WTC11 (cell line): ENCODE results near the gene ST6GALNAC5. TPM values are rescaled to one million over a fixed set of nuclear protein-coding genes. Genes with fewer than 3 reads are reported as not detected.

ENCODE experiments used
- ATAC-seq: fragments of 200-7000 bp; cut with Tn5 transposase; 2 replicates; pipeline ENCODE4 v1.10.0; 2021; ENCODE audit warnings: mild to moderate bottlenecking, moderate library complexity
- CTCF ChIA-PET: fragments of 300-600 bp; sonication (Branson Sonifier 250); formaldehyde crosslinking; loops from one replicate; lab custom pipeline; 2021; ENCODE audit warnings: antibody characterized with exemption; lab: Charles Lee
- POLR2A ChIA-PET: fragments of 350-600 bp; sonication (Branson Sonifier 250); formaldehyde crosslinking; loops from one replicate; lab custom pipeline; 2021; ENCODE audit warnings: antibody characterized with exemption; lab: Charles Lee
- DNase-seq: peaks from one replicate; pipeline ENCODE4 v3.0.0; 2021; ENCODE audit warnings: low spot score
- H3K27ac Mint-ChIP-seq: 2 replicates; pipeline ENCODE4 v1.8.0; 2021; ENCODE audit warnings: mixed read lengths
- H3K27me3 Mint-ChIP-seq: 2 replicates; pipeline ENCODE4 v1.8.0; 2021; ENCODE audit warnings: low read depth, mild to moderate bottlenecking, moderate library complexity, mixed read lengths
- H3K36me3 Mint-ChIP-seq: 2 replicates; pipeline ENCODE4 v1.8.0; 2021; ENCODE audit warnings: mixed read lengths
- H3K4me1 Mint-ChIP-seq: 2 replicates; pipeline ENCODE4 v1.8.0; 2022; ENCODE audit warnings: mixed read lengths
- H3K4me3 Mint-ChIP-seq: 2 replicates; pipeline ENCODE4 v1.8.0; 2021; ENCODE audit warnings: mild to moderate bottlenecking, moderate library complexity, mixed read lengths
- H3K9me3 Mint-ChIP-seq: 2 replicates; pipeline ENCODE4 v1.8.0; 2021; ENCODE audit warnings: mixed read lengths
- ARID4B ChIP-seq: sonication (generic); formaldehyde crosslinking; IDR thresholded peaks from 2 replicates; pipeline ENCODE4 v1.8.0; 2023; ENCODE audit warnings: missing genetic modification reagents, mild to moderate bottlenecking, borderline replicate concordance
- ATF1 ChIP-seq: sonication (generic); formaldehyde crosslinking; IDR thresholded peaks from 2 replicates; pipeline ENCODE4 v1.8.1; 2023; ENCODE audit warnings: mild to moderate bottlenecking, moderate library complexity, missing genetic modification reagents
- CREB1 ChIP-seq: sonication (generic); formaldehyde crosslinking; IDR thresholded peaks from 2 replicates; pipeline ENCODE4 v1.8.0; 2023; ENCODE audit warnings: mild to moderate bottlenecking, missing genetic modification reagents
- CREM ChIP-seq: sonication (generic); formaldehyde crosslinking; IDR thresholded peaks from 2 replicates; pipeline ENCODE4 v1.8.1; 2022; ENCODE audit warnings: mild to moderate bottlenecking, missing genetic modification reagents, moderate library complexity
- MYBL2 ChIP-seq: sonication (generic); formaldehyde crosslinking; IDR thresholded peaks from 2 replicates; pipeline ENCODE4 v1.8.1; 2023; ENCODE audit warnings: mild to moderate bottlenecking, moderate library complexity, missing genetic modification reagents
- RORB ChIP-seq: fragments of 250-450 bp; sonication (Bioruptor Pico); IDR thresholded peaks from 2 replicates; pipeline ENCODE4 v1.9.0; 2021; ENCODE audit warnings: mild to moderate bottlenecking
- ZNF121 ChIP-seq: sonication (generic); formaldehyde crosslinking; IDR thresholded peaks from 2 replicates; pipeline ENCODE4 v1.8.0; 2023; ENCODE audit warnings: missing genetic modification reagents
- ZNF232 ChIP-seq: sonication (generic); formaldehyde crosslinking; IDR thresholded peaks from 2 replicates; pipeline ENCODE4 v1.8.0; 2022; ENCODE audit warnings: mild to moderate bottlenecking, missing genetic modification reagents
- ZNF281 ChIP-seq: sonication (generic); formaldehyde crosslinking; IDR thresholded peaks from 2 replicates; pipeline ENCODE4 v1.8.0; 2023; ENCODE audit warnings: mild to moderate bottlenecking, missing genetic modification reagents
- ZNF396 ChIP-seq: fragments of 250-450 bp; sonication (Bioruptor Pico); IDR thresholded peaks from 2 replicates; pipeline ENCODE4 v1.8.0; 2021; ENCODE audit warnings: mild to moderate bottlenecking, moderate library complexity, borderline replicate concordance
- ZSCAN18 ChIP-seq: fragments of 250-450 bp; sonication (Bioruptor Pico); IDR thresholded peaks from 2 replicates; pipeline ENCODE4 v2.1.2; 2022; ENCODE audit warnings: mild to moderate bottlenecking, moderate library complexity
- total RNA-seq: library from RNA; stranded (reverse); gene quantifications from 3 replicates; pipeline ENCODE4 v1.2.3, GENCODE V29; 2021
- TF ChIP-seq, protein P1 (sequence below): sonication (generic); formaldehyde crosslinking; IDR thresholded peaks from 2 replicates; pipeline ENCODE4 v1.8.1; 2022; ENCODE audit warnings: mild to moderate bottlenecking, missing genetic modification reagents, moderate library complexity, borderline replicate concordance

ST6GALNAC5 gene
- total RNA-seq, 1 experiment from 2014 or later: 9.6 TPM

DNA sequence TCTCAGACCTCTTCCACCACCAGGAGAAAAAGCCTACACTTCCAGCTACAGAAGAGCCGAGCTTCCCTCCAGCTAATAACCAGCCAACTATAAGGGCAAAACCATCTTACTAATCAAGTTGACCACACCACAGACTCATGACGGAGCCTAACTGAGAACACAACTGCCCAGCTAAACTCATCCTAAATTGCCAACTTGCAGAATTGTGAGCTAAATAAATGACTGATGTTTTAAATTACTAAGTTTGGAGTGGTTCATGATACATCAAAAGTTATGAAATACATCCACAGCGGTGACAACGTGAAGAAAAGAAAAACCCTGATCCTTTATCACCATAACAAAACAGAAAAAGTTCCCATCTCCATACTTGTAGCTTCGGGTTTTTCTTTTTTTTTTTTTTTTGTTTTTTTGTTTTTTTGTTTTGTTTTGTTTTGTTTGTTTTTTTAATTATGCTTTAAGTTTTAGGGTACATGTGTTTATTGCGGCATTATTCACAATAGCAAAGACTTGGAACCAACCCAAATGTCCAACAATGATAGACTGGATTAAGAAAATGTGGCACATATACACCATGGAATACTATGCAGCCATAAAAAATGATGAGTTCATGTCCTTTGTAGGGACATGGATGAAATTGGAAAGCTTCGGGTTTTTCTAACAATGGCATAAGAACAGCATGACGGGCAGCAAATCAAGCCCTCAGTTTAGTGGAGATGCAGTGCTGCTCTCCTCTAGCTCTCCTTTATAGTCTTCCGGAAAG is 229.4 kb downstream of the ST6GALNAC5 start:
- ChIA-PET CTCF (interaction anchor here (1.1 kb wide), 1 partner anchor 12 kb away, joined by 4 read pairs; no protein-coding TSS in a partner anchor), POLR2A (interaction anchor here (0.7 kb wide), 1 partner anchor 269 kb away, joined by 3 read pairs; no protein-coding TSS in a partner anchor)
- TF ChIP-seq ARID4B (CRISPR knock-in tag): no peak
- no peak for TF ChIP-seq ZNF232
- TF ChIP-seq, protein P1, sequence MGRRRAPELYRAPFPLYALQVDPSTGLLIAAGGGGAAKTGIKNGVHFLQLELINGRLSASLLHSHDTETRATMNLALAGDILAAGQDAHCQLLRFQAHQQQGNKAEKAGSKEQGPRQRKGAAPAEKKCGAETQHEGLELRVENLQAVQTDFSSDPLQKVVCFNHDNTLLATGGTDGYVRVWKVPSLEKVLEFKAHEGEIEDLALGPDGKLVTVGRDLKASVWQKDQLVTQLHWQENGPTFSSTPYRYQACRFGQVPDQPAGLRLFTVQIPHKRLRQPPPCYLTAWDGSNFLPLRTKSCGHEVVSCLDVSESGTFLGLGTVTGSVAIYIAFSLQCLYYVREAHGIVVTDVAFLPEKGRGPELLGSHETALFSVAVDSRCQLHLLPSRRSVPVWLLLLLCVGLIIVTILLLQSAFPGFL: no peak
- no peak for TF ChIP-seq MYBL2 (CRISPR knock-in tag)

GRCh38 chr1:77100875-77101274 is 233.6 kb downstream of the ST6GALNAC5 start:
- Mint-ChIP-seq H3K27ac (no peak overlapping the region), H3K27me3 (no peaks in the 10 kb centered on the region), H3K4me1 (no peaks in the 10 kb centered on the region), H3K4me3 (no peak overlapping the region), H3K9me3 (peaks cover 6% of the 10 kb centered on the region)
- CTCF ChIA-PET: no interaction called here
- DNase-seq: no peak
- POLR2A ChIA-PET: no interaction called here
- no peak for TF ChIP-seq ZNF396 (CRISPR knock-in tag)
- no peak for TF ChIP-seq ZSCAN18 (CRISPR knock-in tag)
- TF ChIP-seq ZNF281 (CRISPR knock-in tag): no peak
- TF ChIP-seq ZNF121 (CRISPR knock-in tag): no peak
- TF ChIP-seq ATF1 (CRISPR knock-in tag): no peak
- no peak for TF ChIP-seq CREB1 (CRISPR knock-in tag)
- TF ChIP-seq, all 79 proteins: peak for 0
- no peaks in the 10 kb centered on the region; the same call in 1 of the 2 replicates for H3K36me3 Mint-ChIP-seq
- ATAC-seq: no peak

More for the DNA sequence above, 229.4 kb downstream of the ST6GALNAC5 start:
- no peak for DNase-seq
- no peak for ATAC-seq
- Mint-ChIP-seq H3K4me3 (no peak overlapping the region), H3K36me3 (no peaks in the 10 kb centered on the region; the same call in 1 of the 2 replicates), H3K4me1 (no peaks in the 10 kb centered on the region), H3K9me3 (peaks cover 6% of the 10 kb centered on the region), H3K27ac (no peak overlapping the region), H3K27me3 (no peaks in the 10 kb centered on the region)

GRCh38 chr1:77103486-77103885 is 236.2 kb downstream of the ST6GALNAC5 start:
- TF ChIP-seq CREM (no peak), RORB (CRISPR knock-in tag) (no peak)
- no peaks in the 10 kb centered on the region for H3K4me1 Mint-ChIP-seq
- no peaks in the 10 kb centered on the region for H3K36me3 Mint-ChIP-seq
- ChIA-PET POLR2A (no interaction called here), CTCF (no interaction called here)
- DNase-seq (no peak), ATAC-seq (no peak)
- H3K9me3 Mint-ChIP-seq: no peaks in the 10 kb centered on the region
- H3K4me3 Mint-ChIP-seq: no peak overlapping the region
- H3K27me3 Mint-ChIP-seq: no peaks in the 10 kb centered on the region
- no peak overlapping the region for H3K27ac Mint-ChIP-seq
